NT2/D1 (cell line): Measurements from ENCODE around the gene ZNF260.

Source experiments
- YY1 ChIP-seq: IDR thresholded peaks from 2 replicates; pipeline ENCODE4 v1.6.1; 2011; ENCODE audit not compliant: insufficient read length, insufficient read depth
- ZNF274 ChIP-seq: IDR thresholded peaks from 2 replicates; pipeline ENCODE4 v1.6.1; 2011; ENCODE audit warnings: mild to moderate bottlenecking, low read depth, low read length

- no peak for TF ChIP-seq ZNF274
- TF ChIP-seq YY1, result no peak
Measured at GRCh38 chr19:36526581-36526980, 1.5 kb downstream of the ZNF260 start.
